RWPE1 (cell line): ENCODE results near the gene SNRPD1.
A peak's percentile ranks its signal among the peaks of the same experiment; 100 is the strongest.
"Not testable (repeated sequence)": the region's sequence is repeated elsewhere in the genome, so short reads cannot be mapped to it uniquely, and the experiment has no call there.

Source experiments
- CTCF ChIA-PET: fragments of 350-600 bp; sonication (Branson Sonifier 250); formaldehyde crosslinking; extraction: SDS; loops from one replicate; lab custom pipeline; 2021; lab: Yijun Ruan, JAX
- POLR2A ChIA-PET: fragments of 400-600 bp; formaldehyde crosslinking; extraction: SDS; loops from one replicate; lab custom pipeline; 2020; ENCODE audit warnings: antibody characterized with exemption; ENCODE audit not compliant: low non-redundant PET; lab: Yijun Ruan, JAX
- DNase-seq: peaks from one replicate; pipeline ENCODE4 v3.0.0; 2012; ENCODE audit warnings: low spot score
- H3K27ac ChIP-seq: fragments of 450-650 bp; 2 replicates; pipeline ENCODE4 v1.5.1; 2017
- CTCF ChIP-seq: fragments of 450-650 bp; conservative IDR thresholded peaks from 2 replicates; pipeline ENCODE4 v1.5.1; 2017; ENCODE audit warnings: low read depth, mild to moderate bottlenecking

Gene SNRPD1

GRCh38 chr18:21604671-21605070 is 7.4 kb upstream of the SNRPD1 start:
- no peak for DNase-seq
- POLR2A ChIA-PET = no interaction called here
- TF ChIP-seq CTCF = no peak
- no peak overlapping the region for H3K27ac ChIP-seq
- CTCF ChIA-PET = no interaction called here

GRCh38 chr18:21605213-21605612 is 6.9 kb upstream of the SNRPD1 start:
- no peak overlapping the region for H3K27ac ChIP-seq
- DNase-seq = no peak
- TF ChIP-seq CTCF = no peak
- CTCF ChIA-PET = no interaction called here
- POLR2A ChIA-PET = no interaction called here

GRCh38 chr18:21611401-21612124 is 551 bp upstream of the SNRPD1 start:
- ChIA-PET CTCF (interaction anchor here (0.6 to 3.9 kb wide), 2 partner anchors 10 to 83 kb away, joined by 3 to 21 read pairs; partner anchors contain the start of gene ESCO1), POLR2A (interaction anchor here (0.6 kb wide), 2 partner anchors 10 to 114 kb away, joined by 3 to 4 read pairs; no protein-coding TSS in a partner anchor)
- peak overlapping the region; percentile 90 for H3K27ac ChIP-seq
- DNase-seq = not testable (repeated sequence)

GRCh38 chr18:21621640-21622039 is 9.5 kb downstream of the SNRPD1 start:
- POLR2A ChIA-PET, DNase-seq, CTCF ChIA-PET: not testable (repeated sequence)
- H3K27ac ChIP-seq = peak overlapping the region; percentile 17; the same call in 1 of the 2 replicates

GRCh38 chr18:21629089-21629832 is 17.1 kb downstream of the SNRPD1 start:
- ChIA-PET CTCF (interaction anchor here (1.0 kb wide), 1 partner anchor 28 kb away, joined by 3 read pairs; the partner anchor contains the start of gene ESCO1), POLR2A (no interaction called here)
- no peak overlapping the region for H3K27ac ChIP-seq

GRCh38 chr18:21632393-21632792 is 20.3 kb downstream of the SNRPD1 start:
- TF ChIP-seq CTCF = no peak
- ChIA-PET POLR2A (no interaction called here), CTCF (interaction anchor here (0.6 to 0.7 kb wide), 2 partner anchors 202 to 1311 kb away, joined by 5 read pairs; no protein-coding TSS in a partner anchor)
- no peak for DNase-seq
- no peak overlapping the region for H3K27ac ChIP-seq

More at GRCh38 chr18:21629089-21629832, 17.1 kb downstream of the SNRPD1 start:
- no peak for TF ChIP-seq CTCF
- DNase-seq = no peak

GRCh38 chr18:21634588-21635199 is 22.6 kb downstream of the SNRPD1 start:
- ChIA-PET POLR2A (no interaction called here), CTCF (interaction anchor here (0.7 kb wide), 1 partner anchor 16 kb away, joined by 3 read pairs; no protein-coding TSS in a partner anchor)
- no peak overlapping the region for H3K27ac ChIP-seq
- DNase-seq = no peak
- no peak for TF ChIP-seq CTCF
